ENCODE results near the gene SEL1L2. TPM values are rescaled to one million over a fixed set of nuclear protein-coding genes. Genes with fewer than 3 reads are reported as not detected.

The SEL1L2 gene
- total RNA-seq, 2 experiments from 2014 or later, result not detected

DNA sequence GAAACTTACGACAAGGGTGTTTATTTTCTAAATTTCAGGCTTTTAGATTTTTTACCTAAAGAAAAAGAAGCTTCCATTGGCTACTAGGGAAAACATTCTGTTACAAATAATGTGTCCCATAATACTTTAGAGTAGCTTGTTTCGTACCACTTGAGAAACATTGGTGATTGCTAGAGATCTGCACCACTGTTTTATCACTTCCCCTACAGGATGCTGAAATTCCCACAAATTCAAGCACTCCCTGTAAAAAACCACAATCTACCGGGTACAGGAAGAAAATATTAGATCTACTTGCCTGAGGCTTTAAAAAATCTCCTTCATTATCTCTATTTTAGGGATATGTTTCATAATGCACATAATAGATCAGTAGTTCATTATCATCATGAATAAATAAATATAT is 29.9 kb downstream of the SEL1L2 start:
- no peak overlapping the region for H3K4me3 Mint-ChIP-seq
- H3K27ac Mint-ChIP-seq, result no peak overlapping the region
- peaks cover 10% of the 10 kb centered on the region for H3K9me3 Mint-ChIP-seq
- POLR2A ChIA-PET, result no interaction called here
- no peak for DNase-seq
- no peaks in the 10 kb centered on the region for H3K4me1 Mint-ChIP-seq
- ATAC-seq (ENCODE audit: low read depth), result no peak
- no peaks in the 10 kb centered on the region for H3K27me3 Mint-ChIP-seq
- H3K36me3 Mint-ChIP-seq, result no peaks in the 10 kb centered on the region

DNA sequence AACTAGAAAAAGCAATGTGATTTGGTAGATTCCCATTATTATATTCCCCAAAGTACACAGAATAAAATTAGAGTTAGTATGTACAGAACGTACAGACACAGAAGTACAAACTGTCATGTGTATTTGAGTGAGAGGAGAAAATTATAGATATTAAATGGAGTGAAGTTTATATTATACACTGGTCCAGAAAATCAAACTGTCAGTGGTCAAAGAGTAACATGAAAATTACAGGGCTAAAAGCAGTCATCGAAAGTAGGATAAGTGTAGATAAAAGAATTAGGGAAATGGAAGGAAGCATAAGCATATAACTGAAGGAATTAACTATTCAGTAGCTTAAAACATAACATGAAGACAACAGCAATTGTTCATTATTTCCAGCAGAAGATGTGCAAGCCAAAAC is 30.3 kb downstream of the SEL1L2 start:
- DNase-seq (no peak), ATAC-seq (ENCODE audit: low read depth) (no peak)
- Mint-ChIP-seq H3K36me3 (no peaks in the 10 kb centered on the region), H3K4me3 (no peak overlapping the region), H3K4me1 (no peaks in the 10 kb centered on the region), H3K27me3 (no peaks in the 10 kb centered on the region), H3K27ac (no peak overlapping the region), H3K9me3 (peaks cover 9% of the 10 kb centered on the region)
- POLR2A ChIA-PET, result no interaction called here

- ATAC-seq (ENCODE audit: low read depth), result no peak
- POLR2A ChIA-PET, result no interaction called here
- H3K4me1 Mint-ChIP-seq, result no peaks in the 10 kb centered on the region
- no peaks in the 10 kb centered on the region for H3K27me3 Mint-ChIP-seq
- DNase-seq, result no peak
- H3K36me3 Mint-ChIP-seq, result no peaks in the 10 kb centered on the region
- H3K9me3 Mint-ChIP-seq, result peaks cover 4% of the 10 kb centered on the region
- no peak overlapping the region for H3K27ac Mint-ChIP-seq
- H3K4me3 Mint-ChIP-seq, result no peak overlapping the region
These were observed 37.2 kb downstream of the SEL1L2 start for GRCh38 chr20:13953227-13953626.

DNA sequence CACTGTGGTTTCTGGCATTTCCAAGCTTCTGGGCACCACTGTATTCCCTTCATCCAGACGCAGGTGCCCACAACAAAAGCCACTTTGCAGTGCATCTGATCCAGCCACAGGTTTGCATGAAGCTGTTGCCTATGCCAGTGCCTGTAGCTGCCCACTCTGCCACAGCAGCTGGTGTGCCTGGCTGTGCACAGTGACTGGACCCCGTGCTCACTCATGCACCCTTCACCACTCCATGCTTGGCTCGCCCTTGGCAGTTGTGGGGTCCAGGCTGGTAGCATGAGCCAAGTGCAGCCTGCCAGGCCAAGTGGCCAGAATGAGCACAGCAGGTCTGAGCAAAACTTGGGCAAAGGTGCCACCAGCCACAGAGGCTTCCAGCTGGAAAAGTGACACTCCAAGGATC is 42.7 kb downstream of the SEL1L2 start:
- Mint-ChIP-seq H3K9me3 (peaks cover 4% of the 10 kb centered on the region), H3K27me3 (no peaks in the 10 kb centered on the region), H3K4me1 (no peaks in the 10 kb centered on the region), H3K36me3 (no peaks in the 10 kb centered on the region), H3K4me3 (no peak overlapping the region), H3K27ac (no peak overlapping the region)
- ATAC-seq (ENCODE audit: low read depth), result no peak
- DNase-seq, result no peak
- POLR2A ChIA-PET, result no interaction called here

DNA sequence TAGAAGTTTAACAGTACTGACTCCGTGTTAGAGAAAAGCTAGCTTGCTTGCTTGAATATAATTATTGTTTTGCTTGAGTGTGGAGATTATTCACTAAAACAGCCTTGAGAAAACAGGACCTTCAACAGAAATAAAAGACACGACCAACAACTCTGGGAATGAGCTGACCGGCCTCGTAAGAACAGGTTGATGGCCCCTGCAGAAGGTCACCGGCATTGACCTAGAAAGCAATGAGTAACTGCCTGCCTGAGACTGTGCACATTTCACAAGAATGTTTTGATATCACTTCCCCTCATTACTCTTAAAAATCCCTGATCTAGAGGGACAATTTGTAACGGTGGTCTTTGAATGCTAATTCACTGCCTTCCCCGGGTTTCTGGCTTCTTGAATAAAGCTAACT is 49.4 kb downstream of the SEL1L2 start:
- POLR2A ChIA-PET, result no interaction called here
- no peaks in the 10 kb centered on the region for H3K4me1 Mint-ChIP-seq
- no peaks in the 10 kb centered on the region for H3K36me3 Mint-ChIP-seq
- H3K27ac Mint-ChIP-seq, result no peak overlapping the region
- peaks cover 2% of the 10 kb centered on the region for H3K27me3 Mint-ChIP-seq
- H3K9me3 Mint-ChIP-seq, result no peaks in the 10 kb centered on the region
- ATAC-seq (ENCODE audit: low read depth) (no peak), DNase-seq (no peak)
- no peak overlapping the region for H3K4me3 Mint-ChIP-seq

DNA sequence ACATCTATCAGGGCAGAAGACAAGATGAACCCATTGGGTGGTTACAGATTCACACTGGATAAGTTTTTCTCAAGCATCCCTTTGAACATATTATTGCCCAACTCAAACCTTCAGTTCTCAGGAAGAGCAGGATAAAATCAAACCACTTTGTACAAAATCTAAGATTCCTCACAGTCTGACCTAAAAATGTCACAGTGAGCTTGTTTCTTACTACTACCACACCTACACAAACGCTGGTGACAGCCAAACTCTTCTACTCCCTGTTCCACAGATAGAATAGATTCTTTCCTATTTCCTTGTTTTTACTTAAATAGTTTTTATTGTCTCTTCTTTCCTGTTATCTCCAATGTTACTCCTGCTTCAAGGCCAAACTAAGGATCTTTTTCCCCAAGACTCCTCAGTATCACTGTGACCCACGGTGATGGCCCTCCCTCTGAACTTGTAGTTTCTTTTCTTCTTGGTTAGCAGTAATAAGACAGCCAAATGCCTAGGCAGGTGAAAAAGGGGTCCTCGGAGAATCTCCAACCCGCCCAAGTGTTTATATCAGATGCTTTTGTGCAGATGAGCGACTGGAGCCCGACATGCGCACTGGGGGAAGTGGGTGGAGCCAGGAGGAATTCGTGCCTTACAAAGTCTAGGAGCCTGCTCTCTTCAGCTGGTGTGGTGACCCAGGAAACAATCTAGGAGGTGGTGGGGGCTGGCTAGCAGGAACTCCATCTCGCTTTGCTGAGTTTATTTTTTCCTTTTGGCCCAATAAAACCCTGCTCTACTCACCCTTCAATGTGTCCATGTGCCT is 53.4 kb downstream of the SEL1L2 start:
- Mint-ChIP-seq H3K9me3 (no peaks in the 10 kb centered on the region), H3K36me3 (no peaks in the 10 kb centered on the region), H3K4me1 (no peaks in the 10 kb centered on the region), H3K4me3 (no peak overlapping the region), H3K27me3 (peaks cover 2% of the 10 kb centered on the region), H3K27ac (no peak overlapping the region)
- no peak for ATAC-seq (ENCODE audit: low read depth)
- POLR2A ChIA-PET, result no interaction called here
- DNase-seq, result no peak

DNA sequence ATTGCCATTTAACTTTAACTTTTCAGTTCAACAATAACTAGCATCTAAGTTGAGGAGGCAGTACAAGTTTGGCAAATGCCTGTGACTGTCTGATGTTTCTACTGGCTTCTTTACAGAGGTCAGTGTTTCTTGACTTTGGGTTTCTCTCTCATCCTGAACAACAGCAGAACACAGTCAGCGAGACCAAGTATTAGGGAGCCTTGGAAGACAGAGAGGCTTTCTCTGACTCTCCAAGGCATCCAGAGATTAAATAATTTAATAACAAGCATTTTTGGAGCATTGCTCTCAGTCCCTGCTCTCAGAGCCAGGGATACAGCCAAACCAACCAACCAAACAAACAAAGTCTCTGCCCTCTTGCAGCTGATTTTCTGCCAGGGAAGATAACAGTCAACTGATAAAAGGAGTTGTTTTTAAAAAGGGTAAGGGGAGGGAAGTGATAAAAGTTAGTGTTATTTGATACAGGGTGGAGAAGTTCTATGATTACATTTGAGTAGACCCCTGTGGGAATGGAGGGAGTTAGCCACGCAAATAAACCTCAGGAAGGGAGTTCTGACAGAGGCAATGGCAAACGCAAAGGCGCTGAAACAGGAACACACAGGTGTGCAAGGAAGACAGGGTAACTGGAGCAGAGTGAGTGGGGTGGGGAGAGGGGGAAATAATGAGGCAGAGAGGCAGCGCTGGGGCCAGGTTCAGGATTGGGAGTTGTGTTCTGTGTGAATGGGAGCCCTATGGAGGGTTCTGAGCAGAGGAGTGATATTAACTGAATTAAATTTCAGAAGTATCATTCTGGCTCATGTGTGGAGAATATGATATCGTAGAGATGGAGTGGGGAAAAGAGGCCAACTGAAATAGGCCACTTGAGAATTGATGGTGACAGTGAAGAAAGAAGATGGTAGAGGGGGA is 55.2 kb downstream of the SEL1L2 start:
- Mint-ChIP-seq H3K4me3 (no peak overlapping the region), H3K4me1 (no peaks in the 10 kb centered on the region), H3K27me3 (no peaks in the 10 kb centered on the region), H3K27ac (no peak overlapping the region), H3K9me3 (no peaks in the 10 kb centered on the region), H3K36me3 (no peaks in the 10 kb centered on the region)
- no peak for DNase-seq
- POLR2A ChIA-PET, result no interaction called here
- ATAC-seq (ENCODE audit: low read depth), result no peak

DNA sequence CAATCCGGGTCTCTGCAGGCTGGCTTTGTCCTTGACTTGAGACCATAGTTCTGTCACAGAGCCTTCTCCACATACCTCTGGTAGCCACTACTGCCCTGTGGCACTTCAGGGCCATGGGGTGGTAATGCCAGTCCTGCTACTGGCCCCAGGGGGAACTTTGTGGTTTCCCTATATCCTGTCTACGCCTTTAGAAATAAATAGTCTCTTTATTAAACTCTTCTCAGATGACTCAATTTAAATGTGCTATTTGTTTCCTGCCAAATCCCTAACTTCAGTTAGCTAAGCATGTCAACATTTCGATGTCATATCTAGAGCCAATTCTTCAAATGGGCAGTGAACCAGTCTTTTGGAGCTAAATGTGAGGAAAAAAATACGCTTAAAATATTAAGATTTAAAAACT is 60.1 kb downstream of the SEL1L2 start:
- Mint-ChIP-seq H3K4me1 (no peaks in the 10 kb centered on the region), H3K36me3 (no peaks in the 10 kb centered on the region), H3K9me3 (no peaks in the 10 kb centered on the region), H3K4me3 (no peak overlapping the region), H3K27ac (no peak overlapping the region), H3K27me3 (no peaks in the 10 kb centered on the region)
- DNase-seq, result no peak
- POLR2A ChIA-PET, result no interaction called here
- ATAC-seq (ENCODE audit: low read depth), result no peak

DNA sequence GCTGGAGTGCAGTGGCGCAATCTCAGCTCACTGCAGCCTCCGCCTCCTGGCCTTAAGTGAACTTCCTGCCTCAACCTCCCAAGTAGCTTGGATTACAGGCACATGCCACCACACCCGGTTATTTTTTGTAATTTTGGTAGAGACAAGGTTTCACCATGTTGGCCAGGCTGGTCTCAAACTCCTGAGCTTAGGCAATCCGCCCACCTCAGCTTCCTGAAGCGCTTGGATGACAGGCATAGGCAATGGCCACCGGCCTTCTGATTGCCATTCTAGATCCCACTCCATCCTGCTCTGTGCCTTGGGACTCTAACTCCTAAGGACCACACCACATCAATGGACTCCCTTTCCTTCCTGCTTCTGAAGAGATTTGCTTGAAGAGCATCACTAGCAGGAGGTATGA is 60.6 kb downstream of the SEL1L2 start:
- H3K4me3 Mint-ChIP-seq, result no peak overlapping the region

DNA sequence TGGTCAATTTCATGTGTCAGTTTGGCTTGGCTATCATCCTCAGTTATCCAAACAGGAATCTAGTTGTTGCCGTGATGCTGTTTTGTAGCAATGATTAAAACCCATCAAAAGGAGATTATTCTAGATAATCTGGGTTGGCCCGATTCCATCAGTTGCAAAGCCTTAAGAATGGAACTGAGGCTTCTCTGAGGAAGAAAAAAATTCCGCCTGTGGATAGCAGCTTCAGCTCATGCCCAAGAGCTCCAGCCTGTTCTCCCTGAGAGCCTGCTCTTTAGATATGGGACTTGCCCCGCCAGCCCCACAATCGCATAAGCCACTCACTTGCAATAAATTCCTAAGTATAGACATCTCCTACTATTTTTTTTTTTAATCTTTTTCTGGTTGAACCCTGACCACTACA is 61.5 kb downstream of the SEL1L2 start:
- H3K27ac Mint-ChIP-seq, result no peak overlapping the region
- H3K4me1 Mint-ChIP-seq, result no peaks in the 10 kb centered on the region
- POLR2A ChIA-PET, result no interaction called here
- ATAC-seq (ENCODE audit: low read depth) (no peak), DNase-seq (no peak)
- no peaks in the 10 kb centered on the region for H3K9me3 Mint-ChIP-seq
- H3K4me3 Mint-ChIP-seq, result no peak overlapping the region
- H3K27me3 Mint-ChIP-seq, result no peaks in the 10 kb centered on the region
- H3K36me3 Mint-ChIP-seq, result no peaks in the 10 kb centered on the region

More for the DNA sequence above, 60.6 kb downstream of the SEL1L2 start:
- no peaks in the 10 kb centered on the region for H3K36me3 Mint-ChIP-seq
- POLR2A ChIA-PET, result no interaction called here
- ATAC-seq (ENCODE audit: low read depth), result no peak
- H3K9me3 Mint-ChIP-seq, result no peaks in the 10 kb centered on the region
- no peak for DNase-seq
- H3K27me3 Mint-ChIP-seq, result no peaks in the 10 kb centered on the region
- H3K4me1 Mint-ChIP-seq, result no peaks in the 10 kb centered on the region
- no peak overlapping the region for H3K27ac Mint-ChIP-seq

- Mint-ChIP-seq H3K9me3 (no peaks in the 10 kb centered on the region), H3K36me3 (no peaks in the 10 kb centered on the region), H3K27me3 (no peaks in the 10 kb centered on the region), H3K4me1 (no peaks in the 10 kb centered on the region), H3K27ac (no peak overlapping the region), H3K4me3 (no peak overlapping the region)
- DNase-seq, result no peak
- no peak for ATAC-seq (ENCODE audit: low read depth)
- POLR2A ChIA-PET, result no interaction called here
These were observed 63.2 kb downstream of the SEL1L2 start for GRCh38 chr20:13927171-13927570.

DNA sequence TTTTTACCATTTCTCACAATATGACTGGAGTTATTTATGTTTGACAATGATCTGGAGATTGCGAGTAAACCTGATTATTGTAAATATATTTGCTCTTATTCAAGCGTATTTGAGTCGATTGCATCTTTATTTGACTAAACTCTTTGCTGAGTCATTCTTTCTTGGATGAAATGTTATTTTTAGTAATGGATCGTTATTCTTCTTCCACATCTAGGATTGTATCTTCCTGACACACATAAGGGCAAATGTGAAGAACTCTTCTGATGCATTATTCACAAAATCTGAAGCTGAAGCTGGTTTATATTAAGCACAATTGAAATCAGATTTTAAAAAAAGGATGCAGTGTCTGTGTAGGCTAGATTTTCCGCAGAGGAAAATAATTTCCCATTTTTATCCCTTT is 68.2 kb downstream of the SEL1L2 start:
- no peak overlapping the region for H3K27ac Mint-ChIP-seq
- H3K36me3 Mint-ChIP-seq, result no peaks in the 10 kb centered on the region
- POLR2A ChIA-PET, result no interaction called here

GRCh38 chr20:13915284-13915683 is 75.1 kb downstream of the SEL1L2 start:
- no peaks in the 10 kb centered on the region for H3K36me3 Mint-ChIP-seq
- H3K9me3 Mint-ChIP-seq, result peaks cover 2% of the 10 kb centered on the region
- no peak for DNase-seq
- H3K27me3 Mint-ChIP-seq, result no peaks in the 10 kb centered on the region
- no peak overlapping the region for H3K4me3 Mint-ChIP-seq
- H3K4me1 Mint-ChIP-seq, result peaks cover 2% of the 10 kb centered on the region
- POLR2A ChIA-PET, result no interaction called here
- H3K27ac Mint-ChIP-seq, result no peak overlapping the region
- no peak for ATAC-seq (ENCODE audit: low read depth)

More for the DNA sequence above, 68.2 kb downstream of the SEL1L2 start:
- peaks cover 2% of the 10 kb centered on the region for H3K9me3 Mint-ChIP-seq
- H3K27me3 Mint-ChIP-seq, result no peaks in the 10 kb centered on the region
- H3K4me1 Mint-ChIP-seq, result peaks cover under 1% of the 10 kb centered on the region
- ATAC-seq (ENCODE audit: low read depth), result no peak
- DNase-seq, result no peak
- H3K4me3 Mint-ChIP-seq, result no peak overlapping the region

- Mint-ChIP-seq H3K36me3 (no peaks in the 10 kb centered on the region), H3K27ac (no peak overlapping the region), H3K4me3 (no peak overlapping the region), H3K4me1 (peaks cover 2% of the 10 kb centered on the region), H3K9me3 (no peaks in the 10 kb centered on the region), H3K27me3 (no peaks in the 10 kb centered on the region)
- POLR2A ChIA-PET, result no interaction called here
- DNase-seq (no peak), ATAC-seq (ENCODE audit: low read depth) (no peak)
These were observed 76.8 kb downstream of the SEL1L2 start for GRCh38 chr20:13913572-13913971.

All from activated naive CD8-positive, alpha-beta T cell treated with anti-CD3 and anti-CD28 coated beads, Interleukin-2, amount 10 ng/mL, durations not matched to agents 7 days and 5 days (primary cell).